GM12873 (cell line): Measurements from ENCODE around the gene OCLN.

ENCODE experiments used
- CTCF ChIP-seq: IDR thresholded peaks from 2 replicates; pipeline ENCODE4 v1.5.1; 2012; ENCODE audit warnings: low read depth, mild to moderate bottlenecking, moderate library complexity, low read length, control low read depth; ENCODE audit not compliant: insufficient read depth; ENCODE audit errors: missing control alignments

Gene OCLN

GRCh38 chr5:69502767-69503488, 10.3 kb downstream of the OCLN start:
- no peak for TF ChIP-seq CTCF

GRCh38 chr5:69504036-69504435, 11.4 kb downstream of the OCLN start:
- TF ChIP-seq CTCF, result no peak

- no peak for TF ChIP-seq CTCF
Observed at GRCh38 chr5:69505306-69505705, 12.7 kb downstream of the OCLN start.

- no peak for TF ChIP-seq CTCF
Observed at GRCh38 chr5:69509212-69509611, 16.6 kb downstream of the OCLN start.

GRCh38 chr5:69510694-69511093, 18.1 kb downstream of the OCLN start:
- no peak for TF ChIP-seq CTCF

- TF ChIP-seq CTCF, result no peak
Observed at GRCh38 chr5:69512740-69513260, 20.2 kb downstream of the OCLN start.

- no peak for TF ChIP-seq CTCF
Observed at GRCh38 chr5:69516769-69517168, 24.2 kb downstream of the OCLN start.
